Measurements from ENCODE around the gene NPHP3. TPM values are rescaled to one million over a fixed set of nuclear protein-coding genes. Genes with fewer than 3 reads are reported as not detected.
"Not testable (repeated sequence)": the region's sequence is repeated elsewhere in the genome, so short reads cannot be mapped to it uniquely, and the experiment has no call there.

The NPHP3 gene
- total RNA-seq, 4 donors from 2014 or later: 25.6 to 46.0 (median 32.0) TPM

DNA sequence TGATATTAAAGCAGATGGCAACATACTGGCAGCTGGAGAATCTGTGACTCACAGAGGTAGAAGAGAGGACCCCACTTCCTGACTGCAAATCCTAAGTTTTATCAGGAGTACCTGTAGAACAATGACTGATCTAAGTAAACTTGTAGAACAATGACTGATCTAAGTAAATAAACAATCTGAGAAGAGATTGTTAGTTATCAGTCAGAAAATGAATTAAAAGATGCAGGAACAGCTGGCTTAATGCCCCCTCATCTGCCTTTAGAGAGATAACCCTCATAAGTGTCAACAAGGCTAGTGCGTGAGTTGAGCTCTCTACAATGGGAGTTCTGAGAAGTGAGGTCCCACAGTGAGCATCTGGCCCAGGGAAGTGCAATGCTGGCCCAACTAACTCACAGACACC lies 77.2 kb downstream of the NPHP3 start:
- TF ChIP-seq, protein P1, sequence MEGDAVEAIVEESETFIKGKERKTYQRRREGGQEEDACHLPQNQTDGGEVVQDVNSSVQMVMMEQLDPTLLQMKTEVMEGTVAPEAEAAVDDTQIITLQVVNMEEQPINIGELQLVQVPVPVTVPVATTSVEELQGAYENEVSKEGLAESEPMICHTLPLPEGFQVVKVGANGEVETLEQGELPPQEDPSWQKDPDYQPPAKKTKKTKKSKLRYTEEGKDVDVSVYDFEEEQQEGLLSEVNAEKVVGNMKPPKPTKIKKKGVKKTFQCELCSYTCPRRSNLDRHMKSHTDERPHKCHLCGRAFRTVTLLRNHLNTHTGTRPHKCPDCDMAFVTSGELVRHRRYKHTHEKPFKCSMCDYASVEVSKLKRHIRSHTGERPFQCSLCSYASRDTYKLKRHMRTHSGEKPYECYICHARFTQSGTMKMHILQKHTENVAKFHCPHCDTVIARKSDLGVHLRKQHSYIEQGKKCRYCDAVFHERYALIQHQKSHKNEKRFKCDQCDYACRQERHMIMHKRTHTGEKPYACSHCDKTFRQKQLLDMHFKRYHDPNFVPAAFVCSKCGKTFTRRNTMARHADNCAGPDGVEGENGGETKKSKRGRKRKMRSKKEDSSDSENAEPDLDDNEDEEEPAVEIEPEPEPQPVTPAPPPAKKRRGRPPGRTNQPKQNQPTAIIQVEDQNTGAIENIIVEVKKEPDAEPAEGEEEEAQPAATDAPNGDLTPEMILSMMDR (IDR thresholded peaks at IDR 0.05): no peak
- DNase-seq (ENCODE audit: low spot score) (no peak), ATAC-seq (ENCODE audit: low FRiP score) (no peak)

DNA sequence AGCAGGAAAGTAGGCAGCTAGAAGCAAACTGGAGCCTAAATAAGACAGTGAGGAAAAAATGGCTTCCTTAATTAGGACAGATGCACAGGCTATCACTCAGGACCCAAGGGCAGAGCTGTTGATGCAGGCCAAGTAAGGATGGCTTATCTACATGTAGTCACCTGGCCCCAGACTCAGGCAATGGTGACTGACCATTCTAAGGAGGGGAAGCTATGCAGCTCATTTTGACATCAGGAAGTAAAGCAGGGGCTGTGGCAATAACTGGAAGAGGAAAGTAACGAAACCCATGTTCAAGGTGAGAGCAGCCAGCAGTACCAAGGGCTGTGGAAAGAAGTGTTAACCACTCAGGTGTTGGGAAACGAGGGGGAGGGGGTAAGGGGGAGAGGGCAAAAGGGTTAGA lies 78.8 kb downstream of the NPHP3 start:
- ATAC-seq (ENCODE audit: low FRiP score) (no peak), DNase-seq (ENCODE audit: low spot score) (no peak)
- TF ChIP-seq, protein P1 (IDR thresholded peaks at IDR 0.05): no peak

DNA sequence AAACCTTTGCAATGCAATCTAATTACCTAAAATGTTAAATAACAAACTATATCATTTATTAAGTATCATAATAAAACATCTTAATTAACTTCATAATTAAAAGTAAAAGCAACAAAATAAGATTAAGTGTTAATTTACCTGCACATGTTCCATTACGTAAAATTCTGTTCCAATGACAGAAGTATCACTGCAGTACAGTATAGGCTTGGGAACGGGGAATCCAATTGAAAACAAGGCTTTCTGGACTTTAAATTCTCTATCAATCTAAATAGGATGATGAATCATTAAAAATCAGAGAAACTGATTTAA lies 79.7 kb downstream of the NPHP3 start:
- DNase-seq (ENCODE audit: low spot score) (no peak), ATAC-seq (ENCODE audit: low FRiP score) (no peak)
- TF ChIP-seq, protein P1 (IDR thresholded peaks at IDR 0.05): no peak

- no peak for DNase-seq (ENCODE audit: low spot score)
- TF ChIP-seq, protein P1 (IDR thresholded peaks at IDR 0.05): no peak
- no peak for ATAC-seq (ENCODE audit: low FRiP score)
Observed at GRCh38 chr3:132641837-132642538, 80.2 kb downstream of the NPHP3 start.

DNA sequence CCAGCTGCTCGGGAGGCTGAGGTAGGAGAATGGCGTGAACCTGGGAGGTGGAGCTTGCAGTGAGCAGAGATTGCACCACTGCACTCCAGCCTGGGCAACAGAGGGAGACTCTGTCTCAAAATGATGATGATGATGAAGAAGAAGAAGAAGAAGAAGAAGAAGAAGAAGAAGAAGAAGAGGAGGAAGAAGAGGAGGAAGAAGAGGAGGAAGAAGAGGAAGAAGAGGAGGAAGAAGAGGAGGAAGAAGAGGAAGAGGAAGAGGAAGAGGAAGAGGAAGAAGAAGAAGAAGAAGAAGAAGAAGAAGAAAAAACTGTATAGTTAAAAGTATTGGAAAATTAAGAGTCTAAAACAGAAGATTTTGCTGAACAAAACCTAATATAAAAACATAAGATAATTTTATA lies 80.8 kb downstream of the NPHP3 start:
- not testable (repeated sequence) for ATAC-seq (ENCODE audit: low FRiP score); DNase-seq (ENCODE audit: low spot score)

DNA sequence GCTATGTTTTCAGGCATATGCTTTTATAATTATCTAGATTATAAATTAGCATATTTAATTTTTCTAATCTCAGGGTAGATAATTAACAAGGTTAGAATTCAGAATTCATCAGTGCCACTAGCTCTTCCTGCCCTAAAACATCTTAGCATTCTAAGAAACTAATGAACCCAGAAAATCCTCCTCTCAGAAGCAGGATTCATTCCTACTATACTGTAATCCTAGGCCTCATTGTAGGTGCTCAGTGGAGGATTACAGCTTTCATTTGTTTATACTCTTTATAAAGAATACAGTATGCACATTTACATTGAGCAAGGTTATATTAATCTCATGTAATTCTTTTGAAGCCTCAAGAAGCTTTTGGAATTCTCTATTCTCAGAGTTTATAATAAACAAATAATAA lies 83.5 kb downstream of the NPHP3 start:
- ATAC-seq (ENCODE audit: low FRiP score): no peak
- no peak for DNase-seq (ENCODE audit: low spot score)
- TF ChIP-seq, protein P1 (IDR thresholded peaks at IDR 0.05): no peak

DNA sequence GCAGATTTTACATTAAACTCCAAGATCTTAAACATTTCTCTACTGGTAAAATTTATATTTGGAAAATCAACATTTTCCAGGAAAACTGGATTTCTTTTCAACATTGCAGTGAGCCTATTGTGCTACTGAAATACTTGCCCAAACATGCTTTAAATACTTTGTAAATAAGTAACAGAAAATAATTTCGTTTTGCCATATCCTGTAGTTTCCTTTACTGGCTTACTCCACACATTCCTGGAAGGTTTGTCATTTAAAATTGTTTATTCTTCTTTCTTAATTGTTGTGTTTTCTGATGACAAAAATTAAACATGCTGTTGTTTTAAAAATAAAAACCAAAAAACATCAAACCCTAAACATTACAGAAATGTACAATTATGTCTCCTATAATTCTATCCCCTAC lies 84.6 kb downstream of the NPHP3 start:
- TF ChIP-seq, protein P1 (IDR thresholded peaks at IDR 0.05): no peak
- no peak for ATAC-seq (ENCODE audit: low FRiP score)
- DNase-seq (ENCODE audit: low spot score): no peak
